ENCODE data around the gene PDZD2.

Gene PDZD2

DNA sequence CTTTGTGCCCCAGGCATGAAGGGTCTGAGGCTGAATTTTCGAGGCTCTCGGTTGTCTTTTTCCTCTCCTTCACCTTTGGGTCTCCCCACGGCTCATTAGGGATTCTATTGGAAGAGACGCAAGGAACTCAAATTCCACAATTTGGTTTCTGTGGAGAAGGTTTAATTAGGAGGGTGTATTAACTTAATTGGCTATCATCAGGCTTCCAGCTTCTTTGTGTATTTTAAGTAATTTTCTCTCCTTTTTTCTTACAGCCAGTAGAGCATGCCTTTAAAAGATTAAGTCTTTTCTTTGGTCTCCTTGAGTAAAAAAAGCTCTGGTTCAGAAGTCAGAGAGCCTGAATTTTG, 115.4 kb downstream of the PDZD2 start:
- Histone ChIP-seq H3K9me3 (ENCODE audit: control insufficient read depth, insufficient read depth, low read length) (no peaks in the 10 kb centered on the region), H3K79me2 (ENCODE audit: control insufficient read depth, low read length) (no peaks in the 10 kb centered on the region), H3K27me3 (ENCODE audit: control insufficient read depth, low read length) (no peaks in the 10 kb centered on the region), H3F3A (ENCODE audit: control insufficient read depth, insufficient read depth) (no peaks in the 10 kb centered on the region), H3K4me2 (ENCODE audit: low read length) (no peak overlapping the region), H3K9me2 (replicated peaks; ENCODE audit: control insufficient read depth, low read length) (no peaks in the 10 kb centered on the region), H3K36me3 (ENCODE audit: control insufficient read depth, low read length) (no peaks in the 10 kb centered on the region), H3K4me3 (ENCODE audit: low read length) (no peak overlapping the region), H4K20me1 (ENCODE audit: control insufficient read depth, insufficient read depth, low read depth, low read length) (no peaks in the 10 kb centered on the region), H3K27ac (ENCODE audit: low read depth, low read length) (no peak overlapping the region), H3K4me1 (ENCODE audit: control insufficient read depth, low read length) (no peaks in the 10 kb centered on the region)
- no peak for TF ChIP-seq EZH2phosphoT487 (IDR thresholded peaks at IDR 0.05; ENCODE audit: borderline replicate concordance, low read length)
- TF ChIP-seq CTCF (IDR thresholded peaks at IDR 0.05; ENCODE audit: low read depth, low read length, poor library complexity, severe bottlenecking): no peak

DNA sequence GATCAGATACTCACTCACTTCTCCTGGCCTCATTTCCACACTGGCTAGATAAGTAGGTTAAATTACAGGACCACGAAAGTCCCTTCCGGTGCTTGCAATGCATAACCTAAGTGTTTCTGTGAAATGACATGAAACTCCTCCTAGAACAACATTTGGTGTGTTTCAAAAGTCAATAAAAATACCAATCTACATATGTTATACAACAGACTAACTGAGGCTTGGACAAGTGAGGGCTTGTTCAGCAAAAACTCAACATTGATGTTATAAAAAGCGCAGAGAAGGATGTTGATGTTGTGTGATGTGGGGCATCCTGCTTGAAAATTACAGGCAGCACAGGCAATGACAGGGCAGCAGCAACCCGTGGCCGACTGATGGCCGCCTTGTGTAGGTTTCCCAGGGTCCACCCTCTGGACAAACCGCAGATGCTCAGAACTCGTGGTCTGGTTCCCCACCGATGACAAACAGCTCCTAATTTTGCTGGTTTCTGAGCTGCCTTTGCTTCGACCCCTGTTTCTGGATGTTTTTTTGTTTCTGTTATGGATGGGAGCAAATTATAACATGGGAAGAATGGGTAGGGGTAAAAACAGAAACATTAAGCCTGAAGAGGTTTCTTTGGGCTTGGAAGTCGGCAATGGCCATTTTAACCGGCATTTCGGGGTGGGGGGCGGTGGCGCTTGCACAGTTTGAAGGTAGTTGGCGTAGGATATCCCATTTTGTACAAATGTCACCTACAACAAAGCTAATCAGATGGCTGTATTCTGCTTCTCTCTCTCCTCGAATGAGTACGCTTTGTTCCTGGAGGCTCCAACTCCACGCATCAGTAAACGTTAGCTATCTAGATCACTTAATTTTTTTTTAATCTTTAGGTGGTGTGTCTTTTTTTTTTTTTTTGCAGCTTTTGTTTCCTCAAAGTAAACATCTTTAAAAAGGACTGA, 116.1 kb downstream of the PDZD2 start:
- Histone ChIP-seq H3K79me2 (ENCODE audit: control insufficient read depth, low read length) (no peaks in the 10 kb centered on the region), H3K4me1 (ENCODE audit: control insufficient read depth, low read length) (no peaks in the 10 kb centered on the region), H3K9me2 (replicated peaks; ENCODE audit: control insufficient read depth, low read length) (no peaks in the 10 kb centered on the region), H3K4me3 (ENCODE audit: low read length) (no peak overlapping the region), H3K9me3 (ENCODE audit: control insufficient read depth, insufficient read depth, low read length) (no peaks in the 10 kb centered on the region), H3K27me3 (ENCODE audit: control insufficient read depth, low read length) (no peaks in the 10 kb centered on the region), H3K27ac (ENCODE audit: low read depth, low read length) (no peak overlapping the region), H4K20me1 (ENCODE audit: control insufficient read depth, insufficient read depth, low read depth, low read length) (no peaks in the 10 kb centered on the region), H3K36me3 (ENCODE audit: control insufficient read depth, low read length) (no peaks in the 10 kb centered on the region), H3K4me2 (ENCODE audit: low read length) (no peak overlapping the region), H3F3A (ENCODE audit: control insufficient read depth, insufficient read depth) (no peaks in the 10 kb centered on the region)
- TF ChIP-seq EZH2phosphoT487 (IDR thresholded peaks at IDR 0.05; ENCODE audit: borderline replicate concordance, low read length): no peak
- TF ChIP-seq CTCF (IDR thresholded peaks at IDR 0.05; ENCODE audit: low read depth, low read length, poor library complexity, severe bottlenecking): no peak

GRCh38 chr5:31755676-31756230, 116.8 kb downstream of the PDZD2 start:
- no peaks in the 10 kb centered on the region for H4K20me1 ChIP-seq (ENCODE audit: control insufficient read depth, insufficient read depth, low read depth, low read length)
- H3K27me3 ChIP-seq (ENCODE audit: control insufficient read depth, low read length): no peaks in the 10 kb centered on the region
- TF ChIP-seq CTCF (IDR thresholded peaks at IDR 0.05; ENCODE audit: low read depth, low read length, poor library complexity, severe bottlenecking) (no peak), EZH2phosphoT487 (IDR thresholded peaks at IDR 0.05; ENCODE audit: borderline replicate concordance, low read length) (no peak)
- H3K4me2 ChIP-seq (ENCODE audit: low read length): no peak overlapping the region
- H3K27ac ChIP-seq (ENCODE audit: low read depth, low read length): no peak overlapping the region
- H3K9me2 ChIP-seq (replicated peaks; ENCODE audit: control insufficient read depth, low read length): no peaks in the 10 kb centered on the region
- no peaks in the 10 kb centered on the region for H3K36me3 ChIP-seq (ENCODE audit: control insufficient read depth, low read length)
- H3K4me1 ChIP-seq (ENCODE audit: control insufficient read depth, low read length): no peaks in the 10 kb centered on the region
- H3F3A ChIP-seq (ENCODE audit: control insufficient read depth, insufficient read depth): no peaks in the 10 kb centered on the region
- no peaks in the 10 kb centered on the region for H3K9me3 ChIP-seq (ENCODE audit: control insufficient read depth, insufficient read depth, low read length)
- no peaks in the 10 kb centered on the region for H3K79me2 ChIP-seq (ENCODE audit: control insufficient read depth, low read length)
- H3K4me3 ChIP-seq (ENCODE audit: low read length): no peak overlapping the region

Measured in DOHH2 (cell line).